GM21717 (cell line): Measurements from ENCODE around the gene NLE1.
A peak's percentile ranks its signal among the peaks of the same experiment; 100 is the strongest.

Source experiments
- ATAC-seq: cut with Tn5 transposase; IDR thresholded peaks from one replicate; pipeline ENCODE4 v1.9.1; 2021; ENCODE audit warnings: mild to moderate bottlenecking, moderate library complexity; ENCODE audit not compliant: unreplicated experiment

Gene NLE1

GRCh38 chr17:35087731-35088355 is 54.3 kb downstream of the NLE1 start:
- no peak for ATAC-seq

- ATAC-seq, result no peak
Observed at GRCh38 chr17:35086931-35087573, 55.1 kb downstream of the NLE1 start.

- ATAC-seq, result no peak
Observed at GRCh38 chr17:35086164-35086563, 55.9 kb downstream of the NLE1 start.

- ATAC-seq, result no peak
Observed at GRCh38 chr17:35084987-35085386, 57.1 kb downstream of the NLE1 start.

GRCh38 chr17:35083071-35083470 is 59.0 kb downstream of the NLE1 start:
- no peak for ATAC-seq

- no peak for ATAC-seq
Observed at GRCh38 chr17:35082073-35082657, 59.9 kb downstream of the NLE1 start.

- ATAC-seq, result no peak
Observed at GRCh38 chr17:35081638-35082037, 60.5 kb downstream of the NLE1 start.

GRCh38 chr17:35080536-35080935 is 61.6 kb downstream of the NLE1 start:
- ATAC-seq, result peak; percentile 57

GRCh38 chr17:35079547-35080423 is 62.3 kb downstream of the NLE1 start:
- no peak for ATAC-seq
